ENCODE results near the gene VSIG10.

The VSIG10 gene

GRCh38 chr12:118065380-118065779 is 38.4 kb downstream of the VSIG10 start:
- ChIA-PET POLR2A (no interaction called here), CTCF (interaction anchor here (0.9 to 5.3 kb wide), 3 partner anchors 10 to 190 kb away, joined by 4 to 44 read pairs (median 8); no protein-coding TSS in a partner anchor)
- TF ChIP-seq ZNF223 (tag by site-specific recombination; IDR thresholded peaks at IDR 0.05) (no peak), ZNF112 (tag by site-specific recombination; IDR thresholded peaks at IDR 0.05) (no peak), ZNF513 (tag by site-specific recombination; IDR thresholded peaks at IDR 0.05) (no peak), ZNF768 (tag by site-specific recombination; IDR thresholded peaks at IDR 0.05) (no peak), TCF7L2 (IDR thresholded peaks at IDR 0.05; ENCODE audit: borderline replicate concordance, low read depth, low read length) (no peak), ELK4 (IDR thresholded peaks at IDR 0.05; ENCODE audit: borderline replicate concordance, low read depth, low read length) (no peak), ZNF18 (tag by site-specific recombination; IDR thresholded peaks at IDR 0.05) (no peak), BCL11A (tag by site-specific recombination; IDR thresholded peaks at IDR 0.05; ENCODE audit: low read depth) (no peak), ZNF174 (tag by site-specific recombination; IDR thresholded peaks at IDR 0.05) (no peak)
- Histone ChIP-seq H3K36me3 (ENCODE audit: control insufficient read depth in 2 of 2, insufficient read depth in 1 of 2, low read length in 2 of 2) (no peaks in the 10 kb centered on the region), H3K4me3 (ENCODE audit: low read depth, low read length) (no peak overlapping the region), H3K9me3 (ENCODE audit: control insufficient read depth, insufficient read depth, low read depth, low read length) (no peaks in the 10 kb centered on the region), H3K4me1 (ENCODE audit: control insufficient read depth, insufficient read depth, low read length) (no peaks in the 10 kb centered on the region), H3K27ac (ENCODE audit: extremely low read depth, low read depth, low read length) (no peak overlapping the region)

GRCh38 chr12:118064608-118065007 is 39.2 kb downstream of the VSIG10 start:
- H3K36me3 ChIP-seq (ENCODE audit: control insufficient read depth in 2 of 2, insufficient read depth in 1 of 2, low read length in 2 of 2), result no peaks in the 10 kb centered on the region
- ChIA-PET CTCF (interaction anchor here (0.6 to 5.3 kb wide), 6 partner anchors 9 to 558 kb away, joined by 3 to 44 read pairs (median 4); no protein-coding TSS in a partner anchor), POLR2A (interaction anchor here (0.5 kb wide), 1 partner anchor 38 kb away, joined by 3 read pairs; no protein-coding TSS in a partner anchor)

More at GRCh38 chr12:118064608-118065007, 39.2 kb downstream of the VSIG10 start:
- no peak overlapping the region for H3K27ac ChIP-seq (ENCODE audit: extremely low read depth, low read depth, low read length)
- TF ChIP-seq ZNF529 (tag by site-specific recombination; IDR thresholded peaks at IDR 0.05; ENCODE audit: insufficient replicate concordance) (no peak), ZNF266 (tag by site-specific recombination; IDR thresholded peaks at IDR 0.05; ENCODE audit: low read depth) (no peak), ZNF488 (tag by site-specific recombination; IDR thresholded peaks at IDR 0.05) (no peak), BCL11A (tag by site-specific recombination; IDR thresholded peaks at IDR 0.05; ENCODE audit: low read depth) (no peak), TSHZ1 (tag by site-specific recombination; IDR thresholded peaks at IDR 0.05; ENCODE audit: borderline replicate concordance) (no peak), HOXC10 (CRISPR knock-in tag; IDR thresholded peaks at IDR 0.05) (no peak), ZNF558 (tag by site-specific recombination; IDR thresholded peaks at IDR 0.05) (no peak), GFI1B (tag by site-specific recombination; IDR thresholded peaks at IDR 0.05) (no peak), HOXA7 (CRISPR knock-in tag; IDR thresholded peaks at IDR 0.05; ENCODE audit: borderline replicate concordance) (no peak), ZNF112 (tag by site-specific recombination; IDR thresholded peaks at IDR 0.05) (no peak), ZNF449 (tag by site-specific recombination; IDR thresholded peaks at IDR 0.05) (no peak)
- H3K9me3 ChIP-seq (ENCODE audit: control insufficient read depth, insufficient read depth, low read depth, low read length), result no peaks in the 10 kb centered on the region
- no peak overlapping the region for H3K4me3 ChIP-seq (ENCODE audit: low read depth, low read length)
- H3K4me1 ChIP-seq (ENCODE audit: control insufficient read depth, insufficient read depth, low read length), result 0 out of 2 replicates have a peak, but pooled peaks cover 3% of the 10 kb centered on the region
